NCI-H345 treated with DMSO at 0.1 percent for 48 hours (cell line): ENCODE results near the gene ETHE1.

Experiments
- DNase-seq: peaks from one replicate; lab custom pipeline; 2025; ENCODE audit not compliant: unreplicated experiment; lab: John Stamatoyannopoulos, UW

Gene ETHE1

GRCh38 chr19:43526884-43527859 is at the start of gene ETHE1:
TSS of gene ETHE1 (minus strand) at chr19:43527201. CDS start at chr19:43527177, 24 bp downstream.
- DNase-seq: no peak

- DNase-seq: no peak
Observed at GRCh38 chr19:43575955-43576878, 49.2 kb upstream of the ETHE1 start.

- peak; percentile 93 for DNase-seq
Observed at GRCh38 chr19:43575156-43575950, 48.4 kb upstream of the ETHE1 start, which contains the start of the genes PINLYP and XRCC1. TSS of gene PINLYP (plus strand) at chr19:43575801. CDS start at chr19:43577192, 1,391 bp downstream. TSS of gene XRCC1 (minus strand) at chr19:43575527. CDS start at chr19:43575458, 69 bp downstream.

GRCh38 chr19:43574424-43575155 is 47.6 kb upstream of the ETHE1 start:
- no peak for DNase-seq

- no peak for DNase-seq
Observed at GRCh38 chr19:43572171-43572588, 45.2 kb upstream of the ETHE1 start.

- peak; percentile 44 for DNase-seq
Observed at GRCh38 chr19:43570174-43570791, 43.3 kb upstream of the ETHE1 start.

GRCh38 chr19:43569657-43570056 is 42.7 kb upstream of the ETHE1 start:
- no peak for DNase-seq

GRCh38 chr19:43564800-43565199 is 37.8 kb upstream of the ETHE1 start:
- DNase-seq: no peak

- DNase-seq: no peak
Observed at GRCh38 chr19:43563816-43564457, 36.9 kb upstream of the ETHE1 start.

- no peak for DNase-seq
Observed at GRCh38 chr19:43562698-43563241, 35.8 kb upstream of the ETHE1 start.

- no peak for DNase-seq
Observed at GRCh38 chr19:43562226-43562697, 35.3 kb upstream of the ETHE1 start.

- no peak for DNase-seq
Observed at GRCh38 chr19:43561139-43561970, 34.4 kb upstream of the ETHE1 start.

GRCh38 chr19:43560687-43561086 is 33.7 kb upstream of the ETHE1 start:
- DNase-seq: no peak

- DNase-seq: no peak
Observed at GRCh38 chr19:43555185-43555770, 28.3 kb upstream of the ETHE1 start.

- no peak for DNase-seq
Observed at GRCh38 chr19:43554317-43554895, 27.4 kb upstream of the ETHE1 start.

GRCh38 chr19:43553656-43554055 is 26.7 kb upstream of the ETHE1 start:
- DNase-seq: no peak

GRCh38 chr19:43552616-43553015 is 25.6 kb upstream of the ETHE1 start:
- no peak for DNase-seq
